KOPT-K1 (cell line): Measurements from ENCODE around the gene RTL10.
A peak's percentile ranks its signal among the peaks of the same experiment; 100 is the strongest.
"Not testable (repeated sequence)": the region's sequence is repeated elsewhere in the genome, so short reads cannot be mapped to it uniquely, and the experiment has no call there.

Source experiments
- H3K27ac ChIP-seq: fragments of 200-600 bp; sonication (generic); 2 replicates; pipeline ENCODE4 v1.5.1; 2016; ENCODE audit warnings: antibody characterized with exemption, mild to moderate bottlenecking, low read depth, low read length; ENCODE audit not compliant: poor library complexity, severe bottlenecking
- H3K36me3 ChIP-seq: fragments of 200-600 bp; sonication (generic); 2 replicates; pipeline ENCODE4 v1.5.1; 2017; ENCODE audit warnings: antibody characterized with exemption, mild to moderate bottlenecking, low read length, moderate library complexity; ENCODE audit not compliant: insufficient read depth
- H3K9me3 ChIP-seq: fragments of 200-600 bp; sonication (generic); 2 replicates; pipeline ENCODE4 v1.5.1; 2017; ENCODE audit warnings: antibody characterized with exemption, low read length, mild to moderate bottlenecking; ENCODE audit not compliant: insufficient read depth, poor library complexity, severe bottlenecking

The RTL10 gene

GRCh38 chr22:19892925-19893324 is 38.3 kb upstream of the RTL10 start:
- no peaks in the 10 kb centered on the region for H3K36me3 ChIP-seq
- no peaks in the 10 kb centered on the region for H3K9me3 ChIP-seq
- peak overlapping the region; percentile 98 for H3K27ac ChIP-seq

- H3K27ac ChIP-seq, result peak overlapping the region; percentile 98
- H3K9me3 ChIP-seq, result no peaks in the 10 kb centered on the region
- no peaks in the 10 kb centered on the region for H3K36me3 ChIP-seq
Measured at GRCh38 chr22:19892257-19892879, 37.7 kb upstream of the RTL10 start.

- Histone ChIP-seq H3K36me3 (no peaks in the 10 kb centered on the region), H3K27ac (peak overlapping the region; percentile 98), H3K9me3 (no peaks in the 10 kb centered on the region)
Measured at GRCh38 chr22:19891317-19892256, 36.9 kb upstream of the RTL10 start.

DNA sequence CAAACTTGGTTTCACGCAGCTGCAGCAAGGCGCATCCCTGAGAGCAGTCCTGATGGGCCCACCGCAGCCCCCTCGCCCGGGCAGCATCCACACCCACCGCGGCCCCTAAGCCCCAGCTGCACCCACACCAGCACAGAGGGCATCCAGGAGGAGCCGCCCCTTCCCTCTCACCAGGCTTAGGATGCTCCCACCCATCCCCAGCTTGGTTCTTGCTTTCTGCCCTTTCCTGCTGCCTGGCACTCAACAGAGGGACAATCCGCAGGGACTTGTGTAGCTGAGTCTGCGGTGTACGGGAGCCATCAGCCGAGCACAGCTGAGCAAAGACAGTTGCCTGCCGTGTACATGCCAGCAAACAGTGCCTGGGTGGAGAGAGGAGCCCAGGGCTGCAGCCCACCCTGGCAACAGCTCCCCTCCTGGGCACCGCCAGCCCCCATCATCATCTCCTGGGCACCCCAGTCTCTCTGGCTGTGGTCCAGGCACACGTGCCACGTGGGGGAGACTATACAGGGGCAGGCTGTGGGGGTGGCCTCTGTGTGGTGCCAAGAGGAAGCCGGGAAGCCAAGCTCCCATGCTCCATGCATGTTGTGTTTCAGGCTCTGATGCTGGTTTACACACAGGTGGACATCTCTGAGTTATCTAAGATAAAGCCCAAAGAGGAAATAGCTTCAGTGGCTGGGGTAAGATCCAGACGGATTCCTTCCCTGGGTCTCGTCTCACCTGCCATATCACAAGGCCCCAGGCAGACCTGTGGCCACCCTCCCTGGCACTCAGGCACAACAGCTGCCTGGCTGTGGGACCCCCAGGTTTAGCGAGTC is 36.0 kb upstream of the RTL10 start:
- Histone ChIP-seq H3K36me3 (no peaks in the 10 kb centered on the region), H3K9me3 (no peaks in the 10 kb centered on the region), H3K27ac (peak overlapping the region; percentile 98)

DNA sequence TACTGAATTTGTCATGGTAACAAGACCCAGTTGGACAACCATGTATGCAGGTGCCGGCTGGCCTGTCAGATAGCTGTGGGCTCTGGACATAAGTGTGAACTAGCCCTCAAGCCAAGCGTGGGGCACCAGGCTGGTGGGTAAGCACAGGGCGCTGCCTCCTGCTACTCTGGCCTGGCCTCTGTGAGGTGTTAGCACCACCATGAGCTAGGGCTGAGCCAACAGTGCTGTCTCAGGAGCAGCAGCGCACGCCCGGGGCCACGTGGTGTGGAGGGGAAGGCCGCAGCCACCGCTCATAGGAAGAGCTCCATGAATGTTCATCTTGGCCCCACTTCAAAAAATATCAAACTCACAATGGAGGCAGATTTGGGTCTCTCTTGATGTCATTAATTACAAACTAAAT is 35.3 kb upstream of the RTL10 start:
- H3K27ac ChIP-seq, result peak overlapping the region; percentile 98
- no peaks in the 10 kb centered on the region for H3K9me3 ChIP-seq
- H3K36me3 ChIP-seq, result no peaks in the 10 kb centered on the region

DNA sequence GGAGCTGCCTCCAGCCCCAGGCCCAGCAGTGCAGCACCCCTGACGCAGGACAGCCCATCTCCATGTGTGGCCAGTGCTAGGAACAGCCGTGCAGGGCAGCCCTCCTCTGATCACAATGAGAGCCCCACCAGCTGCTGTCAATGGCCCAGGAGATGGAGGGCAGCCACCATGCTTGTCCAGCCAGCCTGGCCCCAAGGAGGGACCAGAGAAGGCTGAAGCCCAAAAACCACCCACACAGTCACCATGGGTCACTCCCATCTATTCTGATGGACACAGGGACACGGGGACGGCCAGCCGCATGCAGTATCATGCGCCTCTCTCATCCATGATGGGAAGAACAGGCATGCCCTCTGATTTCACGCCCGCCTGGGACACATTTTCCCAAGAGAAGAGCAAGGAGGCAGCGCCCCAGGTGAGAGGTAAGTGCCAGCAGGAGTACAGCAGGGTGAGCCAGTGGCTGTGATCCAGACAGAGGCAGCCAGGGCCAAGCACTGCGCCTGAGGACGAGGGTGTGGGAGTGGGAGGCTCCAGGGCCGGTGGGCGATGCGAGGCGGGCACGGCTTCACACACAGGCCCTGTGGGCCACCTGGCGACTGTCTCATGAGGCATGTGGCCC is 33.6 kb upstream of the RTL10 start:
- no peaks in the 10 kb centered on the region for H3K36me3 ChIP-seq
- H3K27ac ChIP-seq, result peak overlapping the region; percentile 98
- H3K9me3 ChIP-seq, result no peaks in the 10 kb centered on the region

GRCh38 chr22:19887256-19887985 is 32.7 kb upstream of the RTL10 start:
- H3K9me3 ChIP-seq, result no peaks in the 10 kb centered on the region
- no peaks in the 10 kb centered on the region for H3K36me3 ChIP-seq
- peak overlapping the region; percentile 98 for H3K27ac ChIP-seq

GRCh38 chr22:19886605-19887255 is 32.1 kb upstream of the RTL10 start:
- H3K9me3 ChIP-seq, result no peaks in the 10 kb centered on the region
- peak overlapping the region; percentile 98 for H3K27ac ChIP-seq
- no peaks in the 10 kb centered on the region for H3K36me3 ChIP-seq

- H3K9me3 ChIP-seq, result no peaks in the 10 kb centered on the region
- H3K36me3 ChIP-seq, result no peaks in the 10 kb centered on the region
- peak overlapping the region; percentile 98 for H3K27ac ChIP-seq
Measured at GRCh38 chr22:19885841-19886592, 31.3 kb upstream of the RTL10 start.

DNA sequence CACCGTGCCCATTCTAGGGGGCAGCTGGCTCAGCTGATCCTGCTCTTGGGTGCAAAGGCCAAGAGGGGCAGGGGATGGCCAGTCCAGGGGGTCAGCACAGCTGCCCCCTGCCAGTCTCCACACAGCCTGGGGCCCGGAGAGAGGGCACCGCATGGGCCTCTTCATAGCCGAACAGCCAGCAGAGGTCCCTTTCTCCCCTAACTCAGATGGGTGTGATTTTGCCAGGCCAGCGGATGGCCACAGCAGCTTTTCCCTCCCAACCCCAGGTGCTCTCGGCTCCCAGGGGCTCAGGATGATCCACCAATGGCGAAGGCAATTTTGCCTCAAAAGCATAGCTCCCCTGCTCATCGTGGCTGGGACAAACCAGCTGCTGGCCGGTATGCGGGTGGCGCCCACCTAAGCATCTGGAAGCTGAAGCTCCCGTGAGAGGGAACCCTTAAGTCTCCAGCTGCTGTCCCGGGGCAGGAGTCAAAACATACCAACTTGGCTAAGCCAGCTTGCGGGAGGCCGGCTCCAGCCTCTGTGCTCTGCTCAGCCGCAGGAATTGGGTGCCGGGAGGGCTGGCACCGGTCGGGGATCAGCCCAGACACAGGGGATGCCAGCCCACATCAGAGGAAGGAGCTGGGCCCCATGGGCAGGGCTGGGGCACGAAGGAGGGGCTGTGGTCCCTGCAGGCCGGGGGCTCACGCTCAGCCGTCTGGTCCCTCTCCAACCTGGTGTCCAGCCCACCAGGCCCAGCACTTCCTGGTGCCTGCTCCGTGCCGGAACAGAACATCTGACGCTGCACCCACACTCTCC is 30.5 kb upstream of the RTL10 start:
- no peaks in the 10 kb centered on the region for H3K36me3 ChIP-seq
- H3K9me3 ChIP-seq, result no peaks in the 10 kb centered on the region
- peak overlapping the region; percentile 98 for H3K27ac ChIP-seq

GRCh38 chr22:19884161-19884953 is 29.7 kb upstream of the RTL10 start:
- Histone ChIP-seq H3K36me3 (no peaks in the 10 kb centered on the region), H3K27ac (peak overlapping the region; percentile 98), H3K9me3 (no peaks in the 10 kb centered on the region)

DNA sequence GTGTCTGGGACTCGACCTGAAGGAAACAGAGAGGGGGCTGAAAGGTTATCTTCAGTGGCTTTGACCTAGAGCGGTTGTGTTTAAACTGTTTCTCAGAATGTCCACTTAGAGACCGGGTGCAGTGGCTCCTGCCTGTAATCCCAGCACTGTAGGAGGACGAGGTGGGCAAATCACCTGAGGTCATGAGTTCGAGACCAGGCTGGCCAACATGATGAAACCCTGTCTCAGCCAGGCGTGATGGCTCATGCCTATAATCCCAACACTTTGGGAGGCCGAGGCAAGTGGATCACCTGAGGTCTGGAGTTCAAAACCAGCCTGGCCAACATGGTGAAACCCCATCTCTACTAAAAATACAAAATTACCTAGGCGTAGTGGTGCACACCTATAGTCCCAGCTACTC is 28.8 kb upstream of the RTL10 start:
- not testable (repeated sequence) for H3K27ac ChIP-seq, H3K9me3 ChIP-seq, H3K36me3 ChIP-seq
